OCI-LY3 (cell line): ENCODE data around the gene NPIPA2.
"Not testable (repeated sequence)": the region's sequence is repeated elsewhere in the genome, so short reads cannot be mapped to it uniquely, and the experiment has no call there.

Experiments used
- H2AFZ ChIP-seq: fragments of 200-600, 300-600 bp; shearing (Covaris generic); 2 replicates; pipeline ENCODE4 v1.6.0; 2014; ENCODE audit warnings: antibody characterized with exemption, low read depth, low read length
- H3K27ac ChIP-seq: fragments of 200-600, 300-600 bp; sonication (generic); 2 replicates; pipeline ENCODE4 v1.5.1; 2014; ENCODE audit warnings: mild to moderate bottlenecking, low read length, moderate library complexity, mixed read lengths
- H3K27me3 ChIP-seq: fragments of 200-600, 300-600 bp; sonication (generic); 2 replicates; pipeline ENCODE4 v1.6.1; 2014; ENCODE audit warnings: low read depth, low read length, mixed read lengths
- H3K36me3 ChIP-seq: fragments of 200-600, 300-600 bp; sonication (generic); replicated peaks from 2 replicates; pipeline ENCODE3; 2014; ENCODE audit warnings: low read depth, low read length, mixed read lengths
- H3K4me1 ChIP-seq: fragments of 300-600, 200-600 bp; sonication (generic); 2 replicates; pipeline ENCODE4 v1.6.1; 2014; ENCODE audit warnings: low read length, mixed read lengths
- H3K4me2 ChIP-seq: fragments of 200-600, 300-600 bp; sonication (generic); 2 replicates; pipeline ENCODE4 v1.6.1; 2014; ENCODE audit warnings: low read length, mixed read lengths
- H3K4me3 ChIP-seq: fragments of 300-600, 200-600 bp; sonication (generic); 2 replicates; pipeline ENCODE4 v1.5.1; 2014; ENCODE audit warnings: antibody characterized with exemption, mild to moderate bottlenecking, low read length, moderate library complexity
- H3K79me2 ChIP-seq: fragments of 300-600, 200-600 bp; shearing (Covaris generic); 2 replicates; pipeline ENCODE4 v1.6.1; 2014; ENCODE audit warnings: mild to moderate bottlenecking, low read length, mixed read lengths
- H3K9ac ChIP-seq: fragments of 300-600, 200-600 bp; shearing (Covaris generic); 2 replicates; pipeline ENCODE4 v1.6.0; 2014; ENCODE audit warnings: mild to moderate bottlenecking, low read length, moderate library complexity
- H3K9me3 ChIP-seq: fragments of 200-600, 300-600 bp; shearing (Covaris generic); 2 replicates; pipeline ENCODE4 v1.6.1; 2014; ENCODE audit warnings: low read length, mixed read lengths; ENCODE audit not compliant: insufficient read depth
- H4K20me1 ChIP-seq: fragments of 200-600, 300-600 bp; sonication (generic); 2 replicates; pipeline ENCODE4 v1.6.1; 2016; ENCODE audit warnings: low read length, mixed read lengths; ENCODE audit not compliant: insufficient read depth

The NPIPA2 gene

GRCh38 chr16:14813890-14814289, 71.6 kb downstream of the NPIPA2 start:
- not testable (repeated sequence) for H3K79me2 ChIP-seq, H3K4me1 ChIP-seq, H2AFZ ChIP-seq, H3K36me3 ChIP-seq, H3K4me2 ChIP-seq, H3K27me3 ChIP-seq, H4K20me1 ChIP-seq, H3K9ac ChIP-seq, H3K4me3 ChIP-seq, H3K9me3 ChIP-seq, H3K27ac ChIP-seq
